D341Med (cell line): ENCODE measurements around the gene TNK2.
A peak's percentile ranks its signal among the peaks of the same experiment; 100 is the strongest.
"Not testable (repeated sequence)": the region's sequence is repeated elsewhere in the genome, so short reads cannot be mapped to it uniquely, and the experiment has no call there.

Source experiments
- DNase-seq: peaks from one replicate; pipeline ENCODE4 v3.0.0; 2012; ENCODE audit warnings: low spot score

The TNK2 gene

DNA sequence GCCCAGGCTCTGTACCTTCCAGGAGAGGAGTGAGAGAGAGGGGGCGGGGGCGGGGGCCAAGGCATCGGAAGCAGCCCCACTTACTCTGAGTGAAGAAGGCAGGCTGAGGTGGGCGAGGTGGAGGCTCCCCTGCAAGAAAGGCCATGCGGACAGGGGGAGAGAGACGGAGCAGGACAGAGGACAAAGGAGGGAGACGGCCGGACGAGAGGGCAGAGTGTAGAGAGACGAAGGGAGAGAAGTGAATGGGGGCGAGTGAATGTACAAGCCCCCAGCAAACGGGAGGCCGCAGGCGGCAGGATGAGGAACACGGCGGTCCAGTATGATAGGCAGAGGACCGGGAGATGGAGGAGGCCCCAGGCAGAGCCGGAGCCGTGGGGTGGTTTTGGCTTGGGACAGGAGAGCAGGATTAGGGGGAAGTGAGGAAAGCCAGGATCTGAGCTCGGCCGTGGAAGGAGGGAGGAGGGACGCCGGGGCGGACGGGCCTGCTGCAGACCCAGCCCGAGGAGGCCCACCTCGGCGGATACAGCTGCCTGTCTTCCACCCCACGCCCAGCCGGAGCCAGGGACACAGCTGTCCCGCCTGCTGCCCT lies 38.8 kb downstream of the TNK2 start:
- no peak for DNase-seq

DNA sequence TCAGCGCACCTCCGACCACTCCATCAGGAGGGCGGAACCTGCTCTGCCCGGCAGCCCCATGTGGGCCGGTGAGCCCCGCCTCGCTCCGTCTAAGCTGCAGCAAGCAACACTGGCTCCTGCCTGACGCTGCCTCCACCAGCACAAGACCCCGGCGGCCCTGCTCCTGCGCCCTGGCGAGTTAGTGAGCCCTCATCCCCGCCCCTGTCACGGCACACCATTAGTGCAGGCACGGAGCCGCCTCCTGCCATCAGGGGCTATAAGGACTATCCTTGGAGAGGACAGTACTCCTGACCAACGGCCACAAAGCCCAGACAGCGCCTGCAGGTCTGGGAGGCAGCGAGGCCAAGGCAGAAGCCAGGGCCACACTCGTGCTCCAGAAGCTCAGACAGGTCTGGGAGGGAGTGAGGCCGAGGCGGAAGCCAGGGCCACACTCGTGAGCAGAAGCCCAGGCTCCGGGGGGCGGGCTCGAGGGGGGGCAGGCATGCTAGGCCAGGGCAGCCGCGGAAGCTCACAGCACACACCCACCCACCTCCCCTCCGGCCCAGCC lies 39.4 kb downstream of the TNK2 start:
- DNase-seq: no peak

- DNase-seq: no peak
Observed at GRCh38 chr3:195868336-195868865, 40.0 kb downstream of the TNK2 start.

- no peak for DNase-seq
Observed at GRCh38 chr3:195867631-195868335, 40.6 kb downstream of the TNK2 start.

- no peak for DNase-seq
Observed at GRCh38 chr3:195866686-195867511, 41.5 kb downstream of the TNK2 start.

DNA sequence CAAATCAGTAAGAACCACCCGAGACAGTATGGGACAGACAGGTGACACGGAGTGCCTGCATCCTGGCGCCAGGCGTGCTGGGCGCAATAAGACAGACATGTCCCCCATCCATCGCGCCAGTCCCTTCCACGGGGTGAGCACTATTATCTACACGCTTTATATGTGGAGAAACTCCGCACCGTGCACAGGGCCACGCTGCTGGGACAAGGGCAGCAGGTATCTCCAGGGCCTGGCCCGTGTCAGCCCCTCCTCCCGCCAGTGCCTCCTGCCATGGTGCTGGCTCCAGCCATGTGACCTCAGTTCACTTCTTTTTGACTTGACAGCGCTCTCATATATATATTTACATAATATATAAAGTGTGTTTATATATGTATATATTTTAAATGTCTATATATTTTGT lies 42.6 kb downstream of the TNK2 start:
- DNase-seq: no peak

DNA sequence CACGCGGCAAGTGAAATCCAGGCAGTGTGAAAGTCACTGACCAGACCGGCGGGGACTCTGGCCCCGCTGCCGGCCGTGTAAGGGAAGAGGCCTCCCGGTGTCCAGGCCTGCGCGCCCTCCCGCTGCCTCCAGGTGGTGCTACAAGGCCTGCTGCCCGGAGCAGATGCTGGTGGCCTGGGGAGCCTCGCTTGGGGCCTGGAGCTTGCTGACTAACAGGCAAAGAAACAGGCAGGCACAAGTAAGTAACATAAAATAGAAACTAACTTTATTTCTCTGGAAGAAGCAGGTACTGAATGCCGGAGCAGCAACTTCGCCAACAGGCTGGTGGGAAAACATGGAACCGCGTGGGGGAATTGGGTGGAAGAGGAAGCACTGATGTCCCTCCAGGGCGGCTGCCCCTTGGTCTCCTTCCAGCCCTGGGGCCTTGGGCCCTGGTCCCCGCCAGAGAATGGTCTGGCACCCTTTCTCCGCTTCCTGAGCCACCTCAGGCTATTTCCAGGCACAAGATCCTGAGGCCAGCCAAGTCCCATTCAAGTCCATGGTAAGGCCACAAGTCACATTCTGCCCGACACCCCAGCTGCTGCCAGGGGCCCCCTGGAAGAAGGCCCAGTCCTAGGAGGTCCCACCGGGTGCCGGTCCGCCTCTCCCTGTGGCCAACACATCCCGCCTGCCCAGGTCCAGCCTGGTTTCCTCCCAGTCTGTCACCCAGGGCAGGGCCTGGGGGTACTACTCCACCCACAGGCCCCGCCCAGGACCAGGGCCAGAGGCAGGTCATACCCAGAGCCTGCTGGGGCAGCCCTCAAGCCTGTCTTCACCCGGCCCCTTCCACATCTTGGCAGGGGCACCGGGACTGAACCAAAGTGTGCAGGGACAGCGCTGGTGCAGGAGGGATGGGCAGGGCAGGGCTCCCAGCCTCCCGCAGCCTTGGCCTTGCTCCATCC lies 45.0 kb downstream of the TNK2 start:
- DNase-seq: peak; percentile 78

GRCh38 chr3:195862318-195862717 lies 46.0 kb downstream of the TNK2 start:
- DNase-seq: not testable (repeated sequence)

DNA sequence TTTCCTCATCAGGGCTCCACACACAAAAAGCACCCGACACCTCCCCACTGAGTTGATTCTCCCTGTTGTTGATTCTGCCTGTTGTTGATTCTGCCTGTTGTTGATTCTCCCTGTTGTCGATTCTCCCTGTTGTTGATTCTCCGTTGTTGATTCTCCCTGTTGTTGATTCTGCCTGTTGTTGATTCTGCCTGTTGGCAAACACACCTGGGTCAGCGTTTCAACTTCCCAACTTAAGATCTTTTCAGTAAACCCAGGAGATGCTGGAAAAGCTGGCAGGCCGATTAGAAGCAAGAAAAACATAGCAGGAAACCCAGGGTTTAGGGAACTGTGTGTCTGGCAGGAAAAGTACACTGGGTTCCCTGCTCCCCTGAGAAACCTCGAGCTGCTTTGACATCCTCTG lies 47.9 kb downstream of the TNK2 start:
- DNase-seq: no peak

DNA sequence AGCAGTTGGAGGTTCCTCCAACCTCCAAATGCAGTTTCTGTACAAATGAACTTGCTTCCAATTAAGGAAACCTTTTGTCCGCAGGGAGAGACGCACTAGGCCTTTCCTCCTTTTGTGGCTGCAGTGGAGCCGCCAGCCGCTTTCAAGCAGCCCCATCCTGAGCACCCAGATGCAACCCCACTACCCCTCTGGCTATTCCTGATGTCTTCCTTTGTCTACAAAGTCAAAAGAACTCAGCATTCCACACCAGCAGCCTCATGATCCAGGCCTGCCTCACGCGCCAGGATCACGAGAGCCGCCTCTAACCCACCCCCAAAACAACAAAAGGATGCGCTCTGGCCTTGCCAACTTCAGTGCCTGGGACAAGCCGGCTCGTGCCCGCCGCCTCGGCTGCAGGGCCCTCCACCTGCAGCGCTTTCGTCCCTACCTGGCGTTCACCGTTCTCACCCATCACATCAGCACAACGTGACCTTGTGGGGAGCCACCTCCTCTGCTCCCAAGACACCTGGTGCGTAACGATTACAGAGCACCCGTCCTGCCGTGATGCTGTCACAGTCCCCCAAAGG lies 48.4 kb downstream of the TNK2 start:
- DNase-seq: no peak

DNA sequence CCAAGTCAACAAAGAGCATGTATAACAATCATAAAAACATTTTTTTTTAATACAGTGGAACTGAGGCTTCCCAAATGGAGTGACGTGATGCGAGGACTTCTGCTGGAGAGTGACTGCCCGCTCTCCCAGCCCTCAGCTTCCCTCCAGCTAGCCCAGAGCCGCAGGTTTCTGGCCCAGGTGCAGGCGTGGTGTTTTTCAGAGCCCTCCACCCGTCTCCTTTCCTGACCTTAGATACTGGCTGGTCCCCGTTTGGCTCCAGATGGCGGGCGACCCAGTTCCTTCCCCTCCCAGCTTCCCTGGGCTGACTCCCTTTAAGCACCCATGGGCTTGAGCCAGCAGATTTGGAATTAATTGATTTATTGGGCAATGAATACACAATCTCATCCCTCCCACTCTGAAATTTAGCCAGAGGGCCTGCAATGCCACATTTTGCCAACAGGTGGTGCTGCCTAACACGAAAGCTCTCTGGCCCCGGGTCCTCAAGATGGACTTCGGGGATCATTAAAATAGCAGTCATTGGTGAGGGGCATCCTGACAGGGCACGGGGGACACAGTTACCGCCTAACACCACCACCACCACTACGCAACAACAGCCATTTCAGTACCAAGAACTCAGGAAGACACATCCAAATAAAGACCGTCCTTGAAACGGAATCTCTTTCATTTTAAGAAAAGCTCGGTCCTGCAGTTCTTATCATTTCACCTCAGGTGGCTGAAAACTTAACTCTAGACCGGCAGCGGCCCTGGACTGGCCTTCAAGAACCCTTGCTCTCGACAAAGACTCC lies 49.1 kb downstream of the TNK2 start:
- DNase-seq: peak; percentile 84

DNA sequence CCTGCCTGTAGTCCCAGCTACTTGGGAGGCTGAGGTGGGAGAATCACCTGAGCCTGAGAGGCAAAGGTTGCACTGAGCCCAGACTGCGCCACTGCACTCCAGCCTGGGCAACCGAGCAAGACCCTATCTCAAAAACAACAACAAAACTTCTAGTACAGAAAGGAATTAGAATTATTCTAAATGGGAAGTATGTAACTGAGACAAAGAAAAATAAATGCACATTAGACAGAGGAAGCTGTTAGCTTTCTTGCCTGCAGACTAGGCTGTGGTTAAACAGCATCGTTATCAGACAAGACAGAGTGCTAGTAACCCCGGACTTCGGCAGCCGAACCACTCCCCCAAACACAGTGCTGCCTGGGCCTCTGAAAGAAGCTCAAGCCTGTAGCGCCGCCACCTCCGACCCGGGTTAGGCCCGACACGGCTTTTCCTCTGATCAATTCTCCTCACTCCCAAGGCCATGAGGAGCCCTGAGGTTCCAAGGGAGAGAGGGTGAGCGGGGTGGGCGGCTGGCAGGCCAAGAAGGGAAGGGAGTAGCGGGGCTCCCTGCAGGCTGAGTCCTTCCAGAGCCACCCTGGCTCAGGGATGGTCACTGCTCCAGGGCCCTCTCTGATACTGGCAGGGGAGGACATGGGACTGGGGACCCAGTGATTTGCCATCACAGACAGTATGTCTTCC lies 51.8 kb downstream of the TNK2 start:
- no peak for DNase-seq

GRCh38 chr3:195855471-195856409 lies 52.6 kb downstream of the TNK2 start:
- DNase-seq: no peak

DNA sequence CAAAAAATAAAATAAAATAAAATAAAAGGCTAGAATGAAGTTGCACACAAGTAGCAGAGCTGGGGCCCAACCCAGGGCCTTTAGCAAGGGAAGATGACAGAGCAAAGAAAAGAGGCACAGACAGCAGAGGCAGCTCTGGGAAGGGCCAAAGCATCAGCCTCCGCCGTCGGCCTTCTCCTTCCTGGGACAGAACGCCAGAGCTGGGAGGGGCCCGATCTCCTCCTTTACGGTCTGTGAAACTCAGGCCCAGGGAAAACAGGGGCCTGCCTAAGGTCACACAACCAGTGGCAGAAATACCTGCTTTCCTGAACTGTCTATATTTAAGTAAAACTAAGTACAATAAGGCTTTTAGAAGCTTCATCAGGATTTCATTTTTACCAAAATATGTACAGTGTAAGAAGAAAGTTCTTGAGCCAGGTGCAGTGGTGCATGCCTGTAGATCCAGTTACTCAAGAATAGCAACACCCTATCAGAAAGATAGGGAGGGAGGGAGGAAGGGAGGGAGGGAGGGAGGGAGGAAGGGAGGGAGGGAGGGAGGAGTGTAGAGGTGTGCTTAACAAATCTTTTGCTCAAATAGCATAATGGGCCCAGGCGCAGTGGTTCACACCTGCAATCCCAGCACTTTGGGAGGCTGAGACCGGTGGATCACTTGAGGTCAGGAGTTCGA lies 53.6 kb downstream of the TNK2 start:
- DNase-seq: no peak

DNA sequence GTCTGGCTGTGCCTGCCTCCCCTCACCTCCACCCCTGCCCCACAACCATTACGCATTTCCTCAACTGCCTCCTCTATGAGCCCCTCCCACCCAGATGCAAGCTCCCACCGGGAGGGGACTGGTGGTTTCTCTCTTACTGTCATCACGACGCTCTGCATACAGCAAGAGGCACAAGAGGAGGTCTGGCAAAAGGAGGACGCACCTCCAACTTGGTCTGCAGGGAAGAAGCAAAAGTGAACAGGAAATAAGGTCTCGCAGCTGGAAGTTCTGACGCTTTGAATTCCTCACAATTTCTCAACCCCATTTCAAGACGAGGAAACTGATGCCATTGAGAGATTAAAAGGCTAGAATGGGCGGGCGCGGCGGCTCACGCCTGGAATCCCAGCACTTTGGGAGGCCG lies 54.4 kb downstream of the TNK2 start:
- no peak for DNase-seq

DNA sequence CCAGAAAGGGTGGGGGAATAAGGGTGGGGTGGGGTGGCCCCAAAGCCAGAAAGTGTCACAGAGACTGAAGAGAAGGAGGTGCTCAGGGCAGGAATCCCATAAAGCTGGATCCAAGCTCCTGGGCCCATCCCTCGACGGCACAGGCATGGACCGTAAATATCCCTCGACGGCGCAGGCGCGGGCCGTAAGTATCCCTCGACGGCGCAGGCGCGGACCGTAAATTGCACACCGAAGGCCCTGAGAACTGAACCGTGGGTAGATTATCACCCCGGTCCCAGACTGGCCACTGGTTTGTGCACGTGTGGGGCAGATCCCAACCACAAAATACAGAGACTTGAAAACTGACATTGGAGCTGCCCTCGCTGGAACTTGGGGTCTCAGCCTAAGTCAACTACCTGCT lies 55.3 kb downstream of the TNK2 start:
- DNase-seq: no peak

DNA sequence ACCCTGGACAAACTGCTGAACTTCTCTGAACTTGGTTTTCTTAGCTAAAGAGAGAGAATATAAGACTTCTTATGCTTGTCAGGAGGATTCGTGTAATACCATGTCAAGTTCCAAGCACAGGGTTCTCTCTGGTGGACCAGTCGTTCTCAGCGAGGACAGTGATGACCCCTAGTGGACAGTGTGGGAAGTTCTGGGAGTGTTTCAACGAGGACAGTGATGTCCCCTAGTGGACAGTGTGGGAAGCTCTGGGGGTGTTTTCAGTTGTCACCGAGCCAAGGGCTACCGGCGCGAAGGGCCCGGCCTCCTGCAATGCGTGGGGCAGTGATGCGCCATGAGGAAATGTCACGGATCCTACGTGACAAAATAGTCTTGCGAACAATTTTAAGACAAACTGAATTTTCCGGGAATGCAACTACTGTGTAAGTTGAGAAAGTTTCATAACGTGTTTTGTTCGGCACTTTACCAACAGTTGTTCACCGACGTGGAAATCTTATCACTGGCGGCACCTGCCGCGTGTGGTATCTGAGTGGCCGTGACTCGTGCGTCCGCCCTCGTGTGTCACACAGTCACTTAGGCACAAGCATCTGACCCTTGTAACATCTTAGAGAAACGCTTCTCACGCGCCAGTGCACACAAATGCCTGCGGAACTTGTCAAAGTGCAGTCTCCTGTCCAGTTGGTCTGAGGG lies 57.4 kb downstream of the TNK2 start:
- peak; percentile 88 for DNase-seq
